ENCODE measurements around the gene IL13RA2.

The IL13RA2 gene

DNA sequence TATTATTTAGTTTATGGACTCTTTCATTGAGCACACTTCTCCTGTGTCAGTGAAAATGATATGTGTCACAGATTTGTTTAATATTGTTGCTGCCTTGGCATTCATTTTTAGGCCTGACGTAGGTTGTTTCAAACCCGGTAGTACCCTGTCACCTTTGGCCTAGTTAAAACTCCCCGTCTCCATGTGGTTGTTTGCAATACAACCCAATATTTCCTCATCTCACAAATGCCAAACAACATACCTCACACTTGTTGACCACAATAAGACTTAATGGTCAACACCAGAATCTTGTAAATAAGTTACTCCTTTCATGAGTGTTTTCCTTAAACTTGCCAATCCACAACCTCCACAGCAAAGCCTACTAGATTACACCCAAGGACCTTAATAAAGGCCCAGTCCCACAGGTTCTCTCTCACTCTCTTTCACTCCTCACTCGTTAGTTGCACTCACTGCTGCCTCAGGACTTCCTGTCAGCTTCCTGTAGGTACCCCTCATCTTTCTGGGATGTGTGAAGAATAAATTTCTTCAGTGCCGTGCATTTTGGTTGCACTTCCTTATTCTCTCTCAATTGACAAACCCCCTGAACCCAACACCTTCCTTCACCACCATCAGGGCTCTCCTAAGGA, 31.3 kb downstream of the IL13RA2 start:
- DNase-seq: no peak

DNA sequence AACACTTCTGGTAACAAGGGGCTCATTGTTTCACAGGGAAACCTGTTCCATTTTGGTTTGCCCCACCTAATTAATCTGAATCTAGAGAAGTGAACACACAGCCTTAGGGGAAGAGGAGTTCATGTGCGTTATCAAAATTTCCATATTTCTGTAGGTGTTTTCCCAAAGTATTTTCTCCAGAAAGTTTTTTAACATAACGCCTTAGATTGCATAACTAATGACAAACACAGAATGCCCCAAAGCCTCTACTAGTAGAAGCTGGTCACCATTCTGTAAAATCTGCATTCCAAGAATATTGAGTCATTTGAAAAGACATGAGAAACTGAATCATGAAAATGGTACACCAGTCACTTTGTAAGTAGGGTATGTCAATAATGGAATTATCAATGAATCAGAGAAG, 41.1 kb downstream of the IL13RA2 start:
- no peak for DNase-seq

DNA sequence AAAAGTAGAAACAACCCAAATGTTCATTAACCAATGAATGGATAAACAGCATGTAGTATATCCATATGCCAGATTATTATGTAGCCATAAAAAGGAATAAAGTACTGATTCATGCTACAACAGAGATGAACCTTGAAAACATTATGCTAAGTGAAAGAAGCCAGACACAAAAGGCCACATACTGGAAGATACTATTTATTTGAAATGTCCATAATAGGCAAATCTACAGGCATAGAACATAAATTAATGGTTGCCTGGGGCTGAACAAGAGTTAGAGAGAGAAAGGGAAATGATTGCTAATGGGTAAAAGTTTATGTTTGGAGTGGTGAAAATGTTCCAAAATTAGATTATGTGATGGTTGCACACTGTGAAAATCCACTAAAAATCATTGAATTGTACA, 44.4 kb downstream of the IL13RA2 start:
- no peak for DNase-seq

DNA sequence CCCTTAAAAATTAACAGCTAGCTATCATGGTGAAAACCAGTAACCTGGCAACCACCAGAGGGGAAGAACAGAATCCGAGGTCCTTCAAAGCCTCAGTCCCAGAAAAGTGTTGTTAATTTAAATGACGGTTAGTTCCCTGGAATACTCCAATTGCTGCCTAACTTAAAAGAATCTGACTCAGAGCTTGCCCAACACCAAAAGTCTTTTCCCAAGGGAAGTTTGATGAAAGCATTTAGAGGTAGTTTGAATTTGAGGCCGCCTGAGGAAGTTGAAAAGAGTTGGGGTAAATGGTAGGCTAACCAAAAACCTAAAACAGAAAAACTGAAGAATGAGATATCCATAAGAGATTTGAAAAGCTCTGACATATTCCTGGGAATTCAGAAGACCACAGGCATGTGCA, 46.6 kb downstream of the IL13RA2 start:
- DNase-seq: no peak

DNA sequence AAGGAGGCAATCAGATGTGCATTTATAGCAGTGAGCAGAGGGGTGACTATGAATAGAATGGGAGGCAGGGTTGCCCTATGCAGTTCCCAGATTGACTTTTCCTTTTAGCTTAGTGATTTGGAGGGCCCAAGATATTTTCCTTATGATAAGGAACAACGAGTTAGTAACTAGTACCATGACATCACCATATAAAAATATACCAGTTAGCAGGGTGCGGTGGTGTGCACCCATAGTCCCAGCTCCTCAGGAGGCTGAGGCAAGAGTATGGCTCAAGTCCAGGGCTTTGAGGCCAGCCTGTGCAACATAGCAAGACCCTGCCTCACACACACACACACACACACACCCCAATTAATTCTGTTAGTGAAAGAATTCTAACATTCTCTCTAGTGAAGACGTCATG, 53.0 kb downstream of the IL13RA2 start:
- no peak for DNase-seq

DNA sequence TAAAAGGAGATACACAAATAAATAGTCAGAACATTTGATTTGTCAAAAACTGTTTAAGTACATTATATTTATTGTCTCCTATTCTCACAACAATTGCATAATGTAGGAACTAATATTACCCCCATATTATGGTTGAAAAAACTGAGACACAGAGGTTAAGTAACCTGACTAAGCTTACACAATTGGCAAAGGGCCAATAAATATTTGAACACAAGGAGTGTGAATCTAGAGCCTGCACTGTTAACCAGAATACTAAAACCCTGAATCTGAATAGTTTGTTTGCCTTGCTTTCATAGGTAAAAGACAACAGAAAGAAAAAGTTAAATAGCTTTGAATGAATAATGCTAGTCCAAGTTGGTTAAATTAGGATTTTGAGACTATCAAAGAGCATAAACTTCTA, 55.2 kb downstream of the IL13RA2 start:
- DNase-seq: no peak

DNA sequence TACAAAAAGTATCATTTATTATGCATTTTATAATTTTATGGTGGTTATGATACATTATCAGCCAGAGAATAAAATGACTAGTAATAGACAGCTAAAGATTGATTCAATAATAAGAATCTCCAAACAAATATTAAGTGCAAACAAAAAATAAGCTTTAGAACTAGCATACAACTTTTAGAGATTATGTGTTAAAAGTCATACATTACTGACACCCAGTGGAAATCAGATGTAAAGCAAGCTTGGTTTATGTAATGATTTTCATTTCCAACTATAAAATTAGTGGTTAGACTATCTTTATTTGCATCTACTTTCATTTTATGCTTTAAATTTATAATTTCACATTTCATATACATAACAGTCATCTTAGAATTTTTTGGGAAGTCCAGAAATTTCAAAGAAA, 57.7 kb downstream of the IL13RA2 start:
- no peak for DNase-seq
